ENCODE data around the gene ITPKC. TPM values are rescaled to one million over a fixed set of nuclear protein-coding genes. Genes with fewer than 3 reads are reported as not detected.
A peak's percentile ranks its signal among the peaks of the same experiment; 100 is the strongest.

The ITPKC gene
- polyA plus RNA-seq, 1 donor = 28.4 TPM

- Histone ChIP-seq H3K4me1 (ENCODE audit: control insufficient read depth, insufficient read depth, low read length) (no peaks in the 10 kb centered on the region), H3K27me3 (ENCODE audit: control insufficient read depth, insufficient read depth, low read length) (no peaks in the 10 kb centered on the region), H3K36me3 (ENCODE audit: control insufficient read depth, insufficient read depth, low read length) (peaks cover 55% of the 10 kb centered on the region), H3K9me3 (ENCODE audit: control insufficient read depth, low read depth, low read length) (peaks cover 2% of the 10 kb centered on the region), H3K4me3 (ENCODE audit: low read length) (no peak overlapping the region), H3K27ac (ENCODE audit: low read length) (no peak overlapping the region)
- DNase-seq = no peak
- 80% methylated on average over 1 of the region's 4 CpGs for WGBS (ENCODE audit: insufficient coverage, low lambda C conversion rate)
Measured at GRCh38 chr19:40681039-40681438, 35.9 kb upstream of the ITPKC start.

- Histone ChIP-seq H3K27me3 (ENCODE audit: control insufficient read depth, insufficient read depth, low read length) (no peaks in the 10 kb centered on the region), H3K4me1 (ENCODE audit: control insufficient read depth, insufficient read depth, low read length) (no peaks in the 10 kb centered on the region), H3K36me3 (ENCODE audit: control insufficient read depth, insufficient read depth, low read length) (peaks cover 48% of the 10 kb centered on the region), H3K9me3 (ENCODE audit: control insufficient read depth, low read depth, low read length) (no peaks in the 10 kb centered on the region), H3K27ac (ENCODE audit: low read length) (no peak overlapping the region), H3K4me3 (ENCODE audit: low read length) (no peak overlapping the region)
- no CpG with 5 or more reads among the region's 18 CpGs for WGBS (ENCODE audit: insufficient coverage, low lambda C conversion rate)
- no peak for DNase-seq
Measured at GRCh38 chr19:40682431-40682964, 34.4 kb upstream of the ITPKC start.

- Histone ChIP-seq H3K27ac (ENCODE audit: low read length) (no peak overlapping the region), H3K27me3 (ENCODE audit: control insufficient read depth, insufficient read depth, low read length) (no peaks in the 10 kb centered on the region), H3K36me3 (ENCODE audit: control insufficient read depth, insufficient read depth, low read length) (peaks cover 38% of the 10 kb centered on the region), H3K4me3 (ENCODE audit: low read length) (no peak overlapping the region), H3K9me3 (ENCODE audit: control insufficient read depth, low read depth, low read length) (no peaks in the 10 kb centered on the region), H3K4me1 (ENCODE audit: control insufficient read depth, insufficient read depth, low read length) (no peaks in the 10 kb centered on the region)
- DNase-seq = no peak
- WGBS (ENCODE audit: insufficient coverage, low lambda C conversion rate) = 95% methylated on average over 4 of the region's 9 CpGs
Measured at GRCh38 chr19:40683437-40683836, 33.5 kb upstream of the ITPKC start.

- H3K4me3 ChIP-seq (ENCODE audit: low read length) = no peak overlapping the region
- H3K36me3 ChIP-seq (ENCODE audit: control insufficient read depth, insufficient read depth, low read length) = peaks cover 34% of the 10 kb centered on the region
- whole genome bisulfite sequencing (ENCODE audit: insufficient coverage, low lambda C conversion rate) = no CpG with 5 or more reads among the region's 32 CpGs
Measured at GRCh38 chr19:40684280-40684679, 32.6 kb upstream of the ITPKC start.

GRCh38 chr19:40685016-40685526 lies 31.8 kb upstream of the ITPKC start:
- Histone ChIP-seq H3K27ac (ENCODE audit: low read length) (no peak overlapping the region), H3K4me1 (ENCODE audit: control insufficient read depth, insufficient read depth, low read length) (peaks cover 4% of the 10 kb centered on the region), H3K36me3 (ENCODE audit: control insufficient read depth, insufficient read depth, low read length) (peaks cover 32% of the 10 kb centered on the region), H3K9me3 (ENCODE audit: control insufficient read depth, low read depth, low read length) (no peaks in the 10 kb centered on the region), H3K4me3 (ENCODE audit: low read length) (no peak overlapping the region), H3K27me3 (ENCODE audit: control insufficient read depth, insufficient read depth, low read length) (no peaks in the 10 kb centered on the region)
- no CpG with 5 or more reads among the region's 3 CpGs for WGBS (ENCODE audit: insufficient coverage, low lambda C conversion rate)
- no peak for DNase-seq

More at GRCh38 chr19:40684280-40684679, 32.6 kb upstream of the ITPKC start:
- no peak overlapping the region for H3K27ac ChIP-seq (ENCODE audit: low read length)
- no peaks in the 10 kb centered on the region for H3K4me1 ChIP-seq (ENCODE audit: control insufficient read depth, insufficient read depth, low read length)
- DNase-seq = no peak
- H3K9me3 ChIP-seq (ENCODE audit: control insufficient read depth, low read depth, low read length) = no peaks in the 10 kb centered on the region
- no peaks in the 10 kb centered on the region for H3K27me3 ChIP-seq (ENCODE audit: control insufficient read depth, insufficient read depth, low read length)

GRCh38 chr19:40685563-40685962 lies 31.3 kb upstream of the ITPKC start:
- WGBS (ENCODE audit: insufficient coverage, low lambda C conversion rate) = no CpG with 5 or more reads among the region's 6 CpGs
- H3K9me3 ChIP-seq (ENCODE audit: control insufficient read depth, low read depth, low read length) = no peaks in the 10 kb centered on the region
- peak in 1 of 2 donors; percentile 42 for DNase-seq
- peaks cover 5% of the 10 kb centered on the region for H3K4me1 ChIP-seq (ENCODE audit: control insufficient read depth, insufficient read depth, low read length)
- H3K4me3 ChIP-seq (ENCODE audit: low read length) = no peak overlapping the region
- H3K27me3 ChIP-seq (ENCODE audit: control insufficient read depth, insufficient read depth, low read length) = no peaks in the 10 kb centered on the region
- H3K36me3 ChIP-seq (ENCODE audit: control insufficient read depth, insufficient read depth, low read length) = peaks cover 31% of the 10 kb centered on the region
- no peak overlapping the region for H3K27ac ChIP-seq (ENCODE audit: low read length)

GRCh38 chr19:40686882-40687524 lies 29.9 kb upstream of the ITPKC start:
- Histone ChIP-seq H3K4me1 (ENCODE audit: control insufficient read depth, insufficient read depth, low read length) (peaks cover 10% of the 10 kb centered on the region), H3K36me3 (ENCODE audit: control insufficient read depth, insufficient read depth, low read length) (peaks cover 29% of the 10 kb centered on the region), H3K9me3 (ENCODE audit: control insufficient read depth, low read depth, low read length) (no peaks in the 10 kb centered on the region), H3K27me3 (ENCODE audit: control insufficient read depth, insufficient read depth, low read length) (no peaks in the 10 kb centered on the region), H3K4me3 (ENCODE audit: low read length) (no peak overlapping the region), H3K27ac (ENCODE audit: low read length) (no peak overlapping the region)
- peak in 1 of 2 donors; percentile 72 for DNase-seq
- WGBS (ENCODE audit: insufficient coverage, low lambda C conversion rate) = no CpG with 5 or more reads among the region's 14 CpGs

- Histone ChIP-seq H3K27ac (ENCODE audit: low read length) (no peak overlapping the region), H3K4me1 (ENCODE audit: control insufficient read depth, insufficient read depth, low read length) (peaks cover 10% of the 10 kb centered on the region), H3K4me3 (ENCODE audit: low read length) (no peak overlapping the region)
Measured at GRCh38 chr19:40687525-40688016, 29.3 kb upstream of the ITPKC start.

GRCh38 chr19:40688309-40688708 lies 28.6 kb upstream of the ITPKC start:
- Histone ChIP-seq H3K27ac (ENCODE audit: low read length) (no peak overlapping the region), H3K9me3 (ENCODE audit: control insufficient read depth, low read depth, low read length) (no peaks in the 10 kb centered on the region), H3K36me3 (ENCODE audit: control insufficient read depth, insufficient read depth, low read length) (peaks cover 33% of the 10 kb centered on the region), H3K27me3 (ENCODE audit: control insufficient read depth, insufficient read depth, low read length) (no peaks in the 10 kb centered on the region), H3K4me1 (ENCODE audit: control insufficient read depth, insufficient read depth, low read length) (peaks cover 10% of the 10 kb centered on the region), H3K4me3 (ENCODE audit: low read length) (no peak overlapping the region)
- no CpG with 5 or more reads among the region's 1 CpG for WGBS (ENCODE audit: insufficient coverage, low lambda C conversion rate)
- DNase-seq = no peak

More at GRCh38 chr19:40687525-40688016, 29.3 kb upstream of the ITPKC start:
- peak in 1 of 2 donors; percentile 70 for DNase-seq
- Histone ChIP-seq H3K9me3 (ENCODE audit: control insufficient read depth, low read depth, low read length) (no peaks in the 10 kb centered on the region), H3K36me3 (ENCODE audit: control insufficient read depth, insufficient read depth, low read length) (peaks cover 30% of the 10 kb centered on the region), H3K27me3 (ENCODE audit: control insufficient read depth, insufficient read depth, low read length) (no peaks in the 10 kb centered on the region)
- WGBS (ENCODE audit: insufficient coverage, low lambda C conversion rate) = no CpG with 5 or more reads among the region's 12 CpGs

- Histone ChIP-seq H3K27ac (ENCODE audit: low read length) (no peak overlapping the region), H3K4me1 (ENCODE audit: control insufficient read depth, insufficient read depth, low read length) (peaks cover 10% of the 10 kb centered on the region), H3K9me3 (ENCODE audit: control insufficient read depth, low read depth, low read length) (no peaks in the 10 kb centered on the region), H3K27me3 (ENCODE audit: control insufficient read depth, insufficient read depth, low read length) (no peaks in the 10 kb centered on the region), H3K36me3 (ENCODE audit: control insufficient read depth, insufficient read depth, low read length) (peaks cover 39% of the 10 kb centered on the region), H3K4me3 (ENCODE audit: low read length) (peak overlapping the region; percentile 50)
- no peak for DNase-seq
- no CpG with 5 or more reads among the region's 4 CpGs for WGBS (ENCODE audit: insufficient coverage, low lambda C conversion rate)
Measured at GRCh38 chr19:40688987-40689338, 27.9 kb upstream of the ITPKC start.
